HT1080 (cell line): ENCODE data around the gene CYSRT1. TPM values are rescaled to one million over a fixed set of nuclear protein-coding genes. Genes with fewer than 3 reads are reported as not detected.
"Not testable (repeated sequence)": the region's sequence is repeated elsewhere in the genome, so short reads cannot be mapped to it uniquely, and the experiment has no call there.

Source experiments
- DNase-seq: peaks from one replicate; pipeline ENCODE4 v3.0.0-alpha.2; 2015; ENCODE audit warnings: low read depth
- total RNA-seq: library from RNA; depleted of rRNA; stranded (reverse); fragments of >200 nt; shearing (Covaris generic); gene quantifications from 2 replicates; pipeline ENCODE4 v1.2.3, GENCODE V29; 2014

Gene CYSRT1
- total RNA-seq, 1 experiment from 2014 or later, result 1.1 TPM

- DNase-seq, result no peak
These were observed 10.7 kb downstream of the CYSRT1 start for GRCh38 chr9:137235424-137236237.

DNA sequence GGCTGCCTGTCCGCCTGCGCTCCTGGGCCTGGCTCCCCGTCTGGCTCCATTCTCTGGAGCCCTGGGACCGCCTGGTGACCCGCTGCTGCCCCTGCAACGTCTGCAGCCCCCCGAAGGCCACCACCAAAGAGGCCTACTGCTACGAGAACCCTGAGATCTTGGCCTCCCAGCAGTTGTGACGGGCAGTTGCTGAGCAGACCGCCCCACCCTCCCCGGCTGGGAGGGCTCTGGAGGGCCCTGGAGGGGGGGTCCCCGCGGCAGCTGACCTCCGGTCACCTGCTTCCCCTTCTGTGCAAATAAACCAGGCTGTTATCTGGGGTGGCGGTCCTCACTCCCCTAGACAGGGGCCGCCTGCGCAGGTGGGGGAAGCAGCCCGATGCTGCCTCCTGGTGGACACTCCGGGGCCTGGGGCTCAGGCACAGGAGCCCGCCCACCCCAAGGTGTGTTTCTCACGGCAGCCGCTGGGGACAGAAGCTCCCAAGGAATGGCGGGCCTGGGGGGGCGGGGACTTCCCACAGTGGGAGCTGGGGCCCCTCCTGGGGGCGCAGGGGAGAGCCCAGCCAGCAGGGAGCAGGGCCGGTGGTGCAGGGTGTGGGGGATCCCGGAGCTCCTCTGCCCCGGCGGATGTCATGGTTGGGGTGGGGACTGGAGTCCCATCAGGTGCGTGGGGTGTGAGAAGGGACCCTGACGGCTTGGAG lies 11.4 kb downstream of the CYSRT1 start:
- DNase-seq, result peak; percentile 72

- no peak for DNase-seq
These were observed 12.0 kb downstream of the CYSRT1 start for GRCh38 chr9:137236936-137237421.

GRCh38 chr9:137237759-137238726 lies 13.1 kb downstream of the CYSRT1 start:
- DNase-seq, result no peak

DNA sequence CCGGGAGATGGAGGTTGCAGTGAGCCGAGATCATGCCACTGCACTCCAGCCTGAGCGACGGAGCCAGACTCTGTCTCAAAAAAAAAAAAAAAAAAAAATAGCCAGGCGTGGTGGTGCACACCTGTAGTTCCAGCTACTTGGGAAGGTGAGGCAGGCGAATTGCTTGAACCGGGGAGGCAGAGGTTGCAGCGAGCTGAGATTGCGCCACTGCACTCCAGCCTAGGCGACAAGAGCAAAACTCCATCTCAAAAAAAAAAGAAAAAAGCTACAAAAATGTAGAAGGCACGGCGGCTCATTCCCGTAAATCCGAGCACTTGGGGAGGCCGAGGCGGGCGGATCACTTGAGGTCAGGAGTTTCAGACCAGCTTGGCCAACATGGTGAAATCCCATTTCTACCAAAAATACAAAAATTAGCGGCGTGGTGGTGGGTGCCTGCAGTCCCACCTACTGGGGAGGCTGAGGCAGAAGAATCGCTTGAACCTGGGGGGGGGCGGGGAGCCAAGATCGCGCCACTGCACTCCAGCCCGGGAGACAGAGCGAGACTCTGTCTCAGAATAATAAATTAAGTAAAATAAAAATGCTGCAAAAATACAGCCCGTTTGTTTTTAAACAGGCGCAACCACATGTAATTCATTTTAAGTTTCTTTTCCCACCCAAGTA lies 14.7 kb downstream of the CYSRT1 start:
- not testable (repeated sequence) for DNase-seq

- DNase-seq, result peak; percentile 60
These were observed 15.4 kb downstream of the CYSRT1 start for GRCh38 chr9:137240318-137240840.

GRCh38 chr9:137240841-137241489 lies 16.0 kb downstream of the CYSRT1 start, which contains the start of gene TUBB4B:
Gene TUBB4B (plus strand): TSS chr9:137241287. CDS start chr9:137241361, 74 bp downstream.
- DNase-seq, result peak; percentile 100

DNA sequence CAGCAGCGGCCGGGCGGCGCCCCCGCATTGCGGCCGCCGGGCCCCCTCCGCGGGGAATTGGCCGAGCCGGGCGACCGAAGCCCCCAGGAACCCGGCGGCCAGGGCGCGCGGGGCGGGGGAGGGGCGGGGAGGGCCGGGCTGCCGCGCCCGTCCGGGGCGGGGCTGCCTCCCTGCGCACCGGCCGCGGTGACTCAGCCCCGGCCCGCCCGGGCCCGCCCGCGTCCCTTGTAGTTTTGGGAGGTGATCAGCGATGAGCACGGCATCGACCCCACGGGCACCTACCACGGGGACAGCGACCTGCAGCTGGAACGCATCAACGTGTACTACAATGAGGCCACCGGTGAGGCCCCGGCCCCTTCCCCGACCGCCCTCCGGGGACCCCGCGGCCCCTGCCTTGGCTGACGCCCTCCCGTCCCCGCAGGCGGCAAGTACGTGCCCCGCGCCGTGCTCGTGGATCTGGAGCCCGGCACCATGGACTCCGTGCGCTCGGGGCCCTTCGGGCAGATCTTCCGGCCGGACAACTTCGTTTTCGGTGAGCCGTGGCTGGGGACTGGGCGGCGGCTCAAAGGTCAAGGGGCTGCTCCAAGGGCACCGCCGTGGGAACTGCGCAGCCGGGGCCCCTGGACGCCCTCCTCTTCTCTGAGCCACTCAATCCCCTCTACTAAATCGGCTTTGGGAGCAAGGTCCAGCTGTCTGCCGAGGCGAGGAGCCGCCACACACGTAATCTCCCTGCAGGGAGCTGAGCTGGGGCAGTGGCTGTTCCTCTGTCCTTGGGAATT lies 16.7 kb downstream of the CYSRT1 start:
- no peak for DNase-seq

- DNase-seq, result no peak
These were observed 17.6 kb downstream of the CYSRT1 start for GRCh38 chr9:137242269-137243203.

DNA sequence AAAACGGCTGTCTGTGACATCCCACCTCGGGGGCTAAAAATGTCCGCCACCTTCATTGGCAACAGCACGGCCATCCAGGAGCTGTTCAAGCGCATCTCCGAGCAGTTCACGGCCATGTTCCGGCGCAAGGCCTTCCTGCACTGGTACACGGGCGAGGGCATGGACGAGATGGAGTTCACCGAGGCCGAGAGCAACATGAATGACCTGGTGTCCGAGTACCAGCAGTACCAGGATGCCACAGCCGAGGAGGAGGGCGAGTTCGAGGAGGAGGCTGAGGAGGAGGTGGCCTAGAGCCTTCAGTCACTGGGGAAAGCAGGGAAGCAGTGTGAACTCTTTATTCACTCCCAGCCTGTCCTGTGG lies 18.3 kb downstream of the CYSRT1 start:
- not testable (repeated sequence) for DNase-seq

DNA sequence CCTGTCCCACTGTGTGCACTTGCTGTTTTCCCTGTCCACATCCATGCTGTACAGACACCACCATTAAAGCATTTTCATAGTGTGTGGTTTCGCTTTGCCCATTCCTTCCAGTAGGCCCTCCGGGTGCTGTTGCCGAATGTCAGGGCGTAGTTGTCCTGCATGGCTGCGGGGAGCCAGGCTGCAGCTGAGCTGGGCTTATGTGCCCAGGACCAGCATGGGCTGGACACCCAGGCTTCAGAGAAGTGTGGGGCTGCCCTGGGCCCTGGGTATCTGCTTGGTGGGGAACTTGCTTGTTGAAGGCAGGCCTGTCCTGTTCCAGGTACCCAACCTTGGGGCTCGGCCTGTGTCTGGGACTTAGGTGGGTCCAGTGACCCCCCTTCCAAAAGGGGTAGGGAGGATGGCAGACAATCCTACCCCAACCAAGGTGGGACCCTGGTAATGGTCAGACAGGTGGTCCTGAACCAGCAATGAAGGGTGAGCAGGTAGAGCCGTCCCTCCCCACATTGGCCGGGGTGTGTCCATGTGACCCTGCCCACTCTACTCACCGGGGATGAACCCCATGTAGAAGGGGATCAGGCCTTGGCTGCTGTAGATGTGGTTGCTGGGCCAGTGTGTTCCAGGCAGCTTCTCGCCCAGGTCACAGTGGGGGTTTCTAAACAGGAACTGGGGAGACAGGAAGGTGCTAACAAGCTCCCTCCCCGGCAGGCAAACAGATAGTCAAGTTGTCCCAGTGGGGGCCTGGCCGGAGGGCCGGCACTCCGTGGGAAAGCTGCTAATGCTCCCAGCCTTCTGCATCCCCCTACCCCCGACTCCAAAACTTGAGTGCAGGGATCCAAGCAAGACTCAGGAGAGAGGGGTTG lies 18.9 kb downstream of the CYSRT1 start:
- peak; percentile 52 for DNase-seq

GRCh38 chr9:137244486-137245449 lies 19.8 kb downstream of the CYSRT1 start:
- DNase-seq, result no peak

DNA sequence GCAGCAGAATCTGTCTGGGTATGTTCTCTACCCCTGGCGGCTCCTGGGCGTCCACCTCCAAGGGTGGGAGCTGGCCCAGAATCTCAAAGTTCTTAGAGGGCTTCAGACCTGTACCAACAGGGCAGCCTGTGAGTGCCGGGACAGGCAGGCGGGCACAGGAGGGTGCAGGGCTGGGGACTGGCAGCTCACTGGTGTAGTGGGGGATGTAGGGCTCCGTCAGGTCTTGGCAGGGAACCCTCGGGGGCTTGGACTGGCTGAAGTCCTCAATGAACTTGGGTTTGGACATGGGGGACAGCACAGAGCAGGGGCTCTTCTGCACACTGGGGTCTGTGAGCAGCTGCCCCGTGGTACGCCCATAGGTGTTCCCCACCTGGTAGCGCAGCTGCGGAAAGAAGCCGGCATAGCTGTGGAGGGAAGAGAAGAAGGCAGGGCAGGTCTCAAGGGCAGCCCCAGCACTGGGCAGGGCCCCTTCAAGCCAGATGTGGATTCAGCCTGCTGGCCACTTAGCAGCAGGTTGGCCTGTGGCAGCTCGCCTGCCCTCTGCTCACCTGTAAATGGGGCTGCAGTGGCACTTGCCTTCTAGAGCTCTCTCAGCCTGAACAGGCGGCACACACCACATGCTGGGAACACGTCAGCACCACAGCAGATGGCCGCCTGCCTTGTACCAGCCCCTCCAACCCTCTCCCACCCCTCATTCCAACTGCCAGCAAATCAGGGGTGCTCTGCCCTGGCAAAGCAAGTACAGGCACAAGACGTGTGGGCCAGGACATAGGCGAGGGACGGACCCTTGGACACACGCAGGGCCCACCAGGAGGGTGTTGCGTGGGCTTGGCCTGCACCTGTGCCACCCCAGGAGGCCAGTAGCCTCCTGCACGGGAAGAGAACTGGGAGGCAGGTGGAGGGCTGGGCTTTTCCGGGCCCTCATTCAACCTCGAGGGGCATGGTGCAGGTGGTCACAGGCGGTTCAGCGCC lies 20.8 kb downstream of the CYSRT1 start:
- DNase-seq, result no peak

- DNase-seq, result no peak
These were observed 22.4 kb downstream of the CYSRT1 start for GRCh38 chr9:137247135-137247915.
